ENCODE results near the gene NUP214.
"Not testable (repeated sequence)": the region's sequence is repeated elsewhere in the genome, so short reads cannot be mapped to it uniquely, and the experiment has no call there.

Gene NUP214

GRCh38 chr9:131116281-131117120 lies 8.9 kb upstream of the NUP214 start:
- DNase-seq, result peak in 1 of 2 experiments; percentile 5

- no peak for DNase-seq
Measured at GRCh38 chr9:131117121-131117761, 8.1 kb upstream of the NUP214 start.

GRCh38 chr9:131117762-131118145 lies 7.6 kb upstream of the NUP214 start:
- DNase-seq, result no peak

- no peak for DNase-seq
Measured at GRCh38 chr9:131119600-131119999, 5.8 kb upstream of the NUP214 start.

GRCh38 chr9:131120620-131121228 lies 4.7 kb upstream of the NUP214 start:
- DNase-seq, result no peak

- DNase-seq, result no peak
Measured at GRCh38 chr9:131121346-131121745, 4.0 kb upstream of the NUP214 start.

GRCh38 chr9:131122158-131122557 lies 3.2 kb upstream of the NUP214 start:
- no peak for DNase-seq

GRCh38 chr9:131125038-131125287 lies 423 bp upstream of the NUP214 start:
- no peak for DNase-seq

- DNase-seq, result no peak
Measured at GRCh38 chr9:131126059-131126426, 657 bp downstream of the NUP214 start.

GRCh38 chr9:131129183-131129582 lies 3.8 kb downstream of the NUP214 start:
- DNase-seq, result no peak

GRCh38 chr9:131138676-131139075 lies 13.3 kb downstream of the NUP214 start:
- no peak for DNase-seq

GRCh38 chr9:131140112-131140511 lies 14.7 kb downstream of the NUP214 start:
- DNase-seq, result no peak

GRCh38 chr9:131140550-131140949 lies 15.2 kb downstream of the NUP214 start:
- no peak for DNase-seq

GRCh38 chr9:131142160-131142559 lies 16.8 kb downstream of the NUP214 start:
- DNase-seq, result no peak

- DNase-seq, result no peak
Measured at GRCh38 chr9:131144201-131144600, 18.8 kb downstream of the NUP214 start.

GRCh38 chr9:131145245-131145644 lies 19.9 kb downstream of the NUP214 start:
- DNase-seq, result no peak

GRCh38 chr9:131146186-131146585 lies 20.8 kb downstream of the NUP214 start:
- DNase-seq, result no peak

GRCh38 chr9:131148276-131148675 lies 22.9 kb downstream of the NUP214 start:
- no peak for DNase-seq

GRCh38 chr9:131148966-131149687 lies 23.7 kb downstream of the NUP214 start:
- DNase-seq, result no peak

- no peak for DNase-seq
Measured at GRCh38 chr9:131149688-131150053, 24.3 kb downstream of the NUP214 start.

GRCh38 chr9:131153595-131153994 lies 28.2 kb downstream of the NUP214 start:
- no peak for DNase-seq

GRCh38 chr9:131158673-131159072 lies 33.3 kb downstream of the NUP214 start:
- not testable (repeated sequence) for DNase-seq

GRCh38 chr9:131160416-131161112 lies 35.2 kb downstream of the NUP214 start:
- no peak for DNase-seq
